Measurements from ENCODE around the gene INHA. TPM values are rescaled to one million over a fixed set of nuclear protein-coding genes. Genes with fewer than 3 reads are reported as not detected.

Gene INHA
- total RNA-seq, 6 experiments from 2014 or later = not detected

DNA sequence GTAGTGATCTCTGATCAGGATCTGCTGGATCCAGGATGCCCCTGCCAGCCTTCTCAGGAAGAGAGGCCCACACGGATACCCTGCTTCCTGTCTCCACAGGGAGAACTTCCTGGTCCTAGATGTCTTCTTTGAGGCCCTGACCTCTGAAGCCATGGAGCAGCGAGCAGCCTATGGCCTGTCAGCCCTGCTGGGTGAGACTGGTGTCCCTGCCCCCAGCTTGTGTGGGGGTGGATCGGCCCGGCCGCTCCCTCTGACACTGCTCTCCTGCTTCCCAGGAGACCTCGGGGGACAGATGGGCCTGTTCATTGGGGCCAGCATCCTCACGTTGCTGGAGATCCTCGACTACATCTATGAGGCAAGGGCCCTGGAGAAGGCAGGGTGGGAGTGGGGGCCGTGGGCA lies 35.1 kb upstream of the INHA start:
- H3K4me1 ChIP-seq = peaks cover 0 to 4% (median under 1%) of the 10 kb centered on the region in 4 donors
- ATAC-seq (no peak), DNase-seq (no peak)
- no peaks in the 10 kb centered on the region for H3K9me3 ChIP-seq
- TF ChIP-seq, protein P1, sequence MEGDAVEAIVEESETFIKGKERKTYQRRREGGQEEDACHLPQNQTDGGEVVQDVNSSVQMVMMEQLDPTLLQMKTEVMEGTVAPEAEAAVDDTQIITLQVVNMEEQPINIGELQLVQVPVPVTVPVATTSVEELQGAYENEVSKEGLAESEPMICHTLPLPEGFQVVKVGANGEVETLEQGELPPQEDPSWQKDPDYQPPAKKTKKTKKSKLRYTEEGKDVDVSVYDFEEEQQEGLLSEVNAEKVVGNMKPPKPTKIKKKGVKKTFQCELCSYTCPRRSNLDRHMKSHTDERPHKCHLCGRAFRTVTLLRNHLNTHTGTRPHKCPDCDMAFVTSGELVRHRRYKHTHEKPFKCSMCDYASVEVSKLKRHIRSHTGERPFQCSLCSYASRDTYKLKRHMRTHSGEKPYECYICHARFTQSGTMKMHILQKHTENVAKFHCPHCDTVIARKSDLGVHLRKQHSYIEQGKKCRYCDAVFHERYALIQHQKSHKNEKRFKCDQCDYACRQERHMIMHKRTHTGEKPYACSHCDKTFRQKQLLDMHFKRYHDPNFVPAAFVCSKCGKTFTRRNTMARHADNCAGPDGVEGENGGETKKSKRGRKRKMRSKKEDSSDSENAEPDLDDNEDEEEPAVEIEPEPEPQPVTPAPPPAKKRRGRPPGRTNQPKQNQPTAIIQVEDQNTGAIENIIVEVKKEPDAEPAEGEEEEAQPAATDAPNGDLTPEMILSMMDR (IDR thresholded peaks at IDR 0.05) = no peak
- no peak for TF ChIP-seq POLR2A (IDR thresholded peaks at IDR 0.05)
- no peak overlapping the region for H3K4me3 ChIP-seq
- H3K27ac ChIP-seq = no peak overlapping the region
- no peaks in the 10 kb centered on the region for H3K27me3 ChIP-seq
- 40% methylated on average over 1 of the region's 9 CpGs for WGBS (ENCODE audit: insufficient coverage, low coverage, low lambda C conversion rate, missing lambda C conversion rate)
- intact Hi-C loops (cut with DNase I) = loop anchor here (5.0 to 10.0 kb wide), 2 partner anchors 62 to 110 kb away; no protein-coding TSS in a partner anchor
- H3K36me3 ChIP-seq = no peaks in the 10 kb centered on the region

DNA sequence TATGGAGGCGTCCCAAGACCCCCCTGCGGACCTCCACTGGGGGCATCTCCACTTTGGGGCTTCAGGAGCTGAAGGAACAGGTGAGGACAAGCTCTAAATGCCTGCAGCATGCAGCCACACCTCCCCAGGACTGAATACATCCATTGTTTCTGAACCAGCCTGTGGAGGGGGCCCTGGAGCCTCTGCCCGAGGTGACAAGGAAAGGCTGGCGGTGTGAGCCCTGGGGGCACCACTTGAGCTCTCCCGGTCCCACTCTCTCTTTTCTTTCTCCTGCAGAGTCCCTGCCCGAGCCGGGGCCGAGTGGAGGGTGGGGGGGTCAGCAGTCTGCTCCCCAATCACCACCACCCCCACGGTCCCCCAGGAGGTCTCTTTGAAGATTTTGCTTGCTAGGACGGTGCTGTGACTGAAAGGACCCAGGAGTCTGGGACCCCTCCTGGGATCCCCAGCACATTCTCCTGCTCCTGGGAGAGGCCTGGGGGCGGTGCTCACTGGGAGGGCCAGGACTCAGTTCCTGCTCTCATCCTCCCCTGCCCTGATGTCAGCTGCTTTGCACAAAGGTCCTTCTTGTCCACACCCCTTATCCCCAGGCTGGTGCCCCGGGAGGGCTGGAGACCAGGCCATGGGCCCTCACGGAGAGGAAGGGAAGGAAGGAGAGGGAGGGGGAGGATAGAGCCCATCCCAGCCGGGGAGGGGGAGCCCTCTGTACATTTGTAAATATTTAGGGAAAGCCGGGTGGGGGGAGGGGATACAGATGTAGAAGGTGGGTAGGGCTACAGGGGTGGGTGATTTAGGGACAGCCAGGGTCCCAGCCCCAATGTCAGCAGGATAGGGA lies 34.2 kb upstream of the INHA start:
- no peaks in the 10 kb centered on the region for H3K27me3 ChIP-seq
- DNase-seq (no peak), ATAC-seq (no peak)
- no peaks in the 10 kb centered on the region for H3K36me3 ChIP-seq
- intact Hi-C loops (cut with DNase I) = loop anchor here (5.0 to 10.0 kb wide), 2 partner anchors 63 to 109 kb away; no protein-coding TSS in a partner anchor
- no peak overlapping the region for H3K4me3 ChIP-seq
- WGBS (ENCODE audit: insufficient coverage, low coverage, low lambda C conversion rate, missing lambda C conversion rate) = 49% methylated on average over 7 of the region's 15 CpGs
- peaks cover 0 to 13% (median 5%) of the 10 kb centered on the region in 4 donors for H3K4me1 ChIP-seq
- TF ChIP-seq, protein P1 (IDR thresholded peaks at IDR 0.05) = no peak
- no peak for TF ChIP-seq POLR2A (IDR thresholded peaks at IDR 0.05)
- no peak overlapping the region for H3K27ac ChIP-seq
- no peaks in the 10 kb centered on the region for H3K9me3 ChIP-seq

DNA sequence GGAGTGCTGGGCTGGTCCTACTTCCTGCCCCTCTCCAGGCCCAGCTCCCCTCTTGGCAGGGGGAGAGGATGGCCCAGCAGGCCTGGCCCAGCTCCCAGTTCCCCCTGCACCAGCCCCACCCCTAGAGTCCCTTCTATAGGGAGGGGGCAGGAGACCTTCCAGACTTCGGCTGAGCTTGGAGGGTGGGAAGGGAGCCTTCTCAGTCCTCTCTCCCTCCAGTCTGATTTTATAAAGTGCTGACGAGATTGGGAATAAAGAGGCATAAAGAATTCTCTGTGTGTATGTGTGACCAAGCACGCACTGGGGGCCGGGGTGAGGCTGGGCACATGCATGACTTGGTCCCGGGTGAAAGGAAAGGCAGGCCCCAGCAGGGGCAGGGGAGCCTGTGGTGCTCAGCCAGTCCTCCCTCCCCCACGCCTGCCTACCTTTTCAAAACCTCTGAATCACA lies 33.6 kb upstream of the INHA start:
- WGBS (ENCODE audit: insufficient coverage, low coverage, low lambda C conversion rate, missing lambda C conversion rate) = 86% methylated on average over 1 of the region's 6 CpGs

DNA sequence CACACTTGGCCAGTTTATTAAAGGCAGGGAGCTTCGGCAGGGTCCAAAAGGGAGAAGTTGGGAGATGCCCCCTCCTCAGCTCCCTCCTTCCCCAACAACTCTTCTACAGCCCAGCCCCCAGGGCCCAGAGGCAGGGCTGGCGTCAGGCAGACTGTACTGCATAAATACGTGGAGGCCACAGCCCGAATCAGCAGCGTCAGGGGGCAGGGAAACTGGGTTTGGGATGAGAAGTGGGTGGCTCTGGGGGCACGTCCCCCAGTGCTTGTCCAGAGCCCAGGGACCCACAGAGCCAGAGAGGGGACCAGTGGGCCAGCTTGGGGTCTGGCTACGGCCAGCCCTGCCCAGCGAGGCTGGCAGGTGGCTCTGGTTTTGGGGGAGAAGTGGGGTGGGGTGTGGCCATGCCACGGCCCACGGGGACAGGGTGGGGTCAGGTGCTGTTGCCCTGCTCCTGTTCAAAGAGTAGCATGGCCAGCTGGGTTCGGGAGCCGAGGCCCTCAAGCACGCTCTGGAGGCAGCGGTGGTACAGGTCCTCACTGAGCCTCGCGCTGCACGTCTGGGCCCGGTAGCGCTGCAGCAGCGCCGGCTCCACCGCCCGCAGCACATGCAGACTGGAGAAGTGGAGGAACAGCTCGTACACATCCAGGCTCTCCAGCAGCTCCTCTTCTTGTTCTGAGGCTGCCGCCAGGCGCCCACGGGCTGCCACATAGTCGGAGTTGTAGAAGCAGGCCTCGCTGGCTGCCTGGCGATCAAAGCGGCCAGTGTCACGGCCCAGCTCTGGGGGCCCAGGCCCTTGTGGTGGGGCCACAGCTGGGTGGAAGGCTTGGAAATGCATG lies 32.9 kb upstream of the INHA start:
- no peak for ATAC-seq
- no peaks in the 10 kb centered on the region for H3K27me3 ChIP-seq
- WGBS (ENCODE audit: insufficient coverage, low coverage, low lambda C conversion rate, missing lambda C conversion rate) = 77% methylated on average over 4 of the region's 32 CpGs
- H3K9me3 ChIP-seq = no peaks in the 10 kb centered on the region
- no peak for DNase-seq
- no peaks in the 10 kb centered on the region for H3K36me3 ChIP-seq
- peaks cover 0 to 16% (median 5%) of the 10 kb centered on the region in 4 donors for H3K4me1 ChIP-seq
- TF ChIP-seq POLR2A (IDR thresholded peaks at IDR 0.05) = no peak
- TF ChIP-seq, protein P1 (IDR thresholded peaks at IDR 0.05) = no peak
- no peak overlapping the region for H3K27ac ChIP-seq
- H3K4me3 ChIP-seq = no peak overlapping the region
- intact Hi-C loops (cut with DNase I) = loop anchor here (5.0 to 10.0 kb wide), 2 partner anchors 64 to 108 kb away; no protein-coding TSS in a partner anchor

More for the DNA sequence above, 33.6 kb upstream of the INHA start:
- DNase-seq = no peak
- TF ChIP-seq, protein P1 (IDR thresholded peaks at IDR 0.05) = no peak
- TF ChIP-seq POLR2A (IDR thresholded peaks at IDR 0.05) = no peak
- H3K36me3 ChIP-seq = no peaks in the 10 kb centered on the region
- H3K27ac ChIP-seq = no peak overlapping the region
- intact Hi-C loops (cut with DNase I) = loop anchor here (5.0 to 10.0 kb wide), 2 partner anchors 64 to 109 kb away; no protein-coding TSS in a partner anchor
- peaks cover 0 to 13% (median 5%) of the 10 kb centered on the region in 4 donors for H3K4me1 ChIP-seq
- H3K9me3 ChIP-seq = no peaks in the 10 kb centered on the region
- H3K4me3 ChIP-seq = no peak overlapping the region
- no peaks in the 10 kb centered on the region for H3K27me3 ChIP-seq
- no peak for ATAC-seq

Data from right lobe of liver (tissue), 6 donors.